ENCODE results near the gene PFDN6. TPM values are rescaled to one million over a fixed set of nuclear protein-coding genes. Genes with fewer than 3 reads are reported as not detected.

The PFDN6 gene
- total and polyA plus RNA-seq, 9 of the 15 experiments (the other 6 are each of a cell fraction or from before 2014, with no cell fraction given): 6.8 to 475 (median 216) TPM

- H3K4me3 ChIP-seq: no peak overlapping the region
- no peaks in the 10 kb centered on the region for H3K27me3 ChIP-seq (ENCODE audit: control insufficient read depth in 2 of 2, insufficient read depth in 2 of 2, low read length in 2 of 2)
- no peak overlapping the region for H3K27ac ChIP-seq (ENCODE audit: extremely low read depth, low read depth, low read length)
- DNase-seq (ENCODE audit: extremely low read depth in 1 of 4, low spot score in 3 of 4) (no peak), ATAC-seq (no peak), FAIRE-seq (no peak)
- H3K9me1 ChIP-seq (ENCODE audit: control insufficient read depth, insufficient read depth, low read length): no peaks in the 10 kb centered on the region
- in situ Hi-C loops (cut with MboI): no loop called here
- H3K4me1 ChIP-seq (replicated peaks in 1 of 2; ENCODE audit: control insufficient read depth in 2 of 2, insufficient read depth in 2 of 2, low read length in 2 of 2): no peaks in the 10 kb centered on the region
- TF ChIP-seq ASH1L (IDR thresholded peaks at IDR 0.05; ENCODE audit: borderline replicate concordance, low read depth, partially characterized antibody): no peak
- no peak for TF ChIP-seq THRB (CRISPR knock-in tag; conservative IDR thresholded peaks at IDR 0.05)
- TF ChIP-seq SRSF1 (IDR thresholded peaks at IDR 0.05; ENCODE audit: low read depth, low read length): no peak
- TF ChIP-seq VEZF1 (CRISPR knock-in tag; IDR thresholded peaks at IDR 0.05): no peak
- no peak for TF ChIP-seq XRCC5 (IDR thresholded peaks at IDR 0.05; ENCODE audit: low read depth, low read length)
- no peak for TF ChIP-seq RNF219 (CRISPR knock-in tag; IDR thresholded peaks at IDR 0.05)
- no peak for TF ChIP-seq RBM17 (IDR thresholded peaks at IDR 0.05; ENCODE audit: borderline replicate concordance, low read depth, low read length)
- TF ChIP-seq CTCF (IDR thresholded peaks at IDR 0.05 in 2 of 3, conservative IDR thresholded peaks at IDR 0.05 in 1 of 3; ENCODE audit: insufficient read depth in 2 of 3, low read depth in 1 of 3, low read length in 3 of 3): no peak
- no peak for TF ChIP-seq PREB (CRISPR knock-in tag; IDR thresholded peaks at IDR 0.05)
- no peak for TF ChIP-seq RBM15 (IDR thresholded peaks at IDR 0.05; ENCODE audit: insufficient read depth, low read length)
- no peak overlapping the region for H3K9ac ChIP-seq (ENCODE audit: insufficient read depth in 1 of 2, low read depth in 2 of 2, low read length in 2 of 2)
- no TSS peak for BruUV-seq (replicated peaks)
- no peaks in the 10 kb centered on the region; the same call in 1 of the 2 replicates for H3K9me3 ChIP-seq (replicated peaks; ENCODE audit: control insufficient read depth, insufficient read depth, low read depth, low read length)
- WGBS (ENCODE audit: insufficient coverage, low coverage, missing lambda C conversion rate): 64% methylated on average over 4 of the region's 4 CpGs
- no peak overlapping the region for H2AFZ ChIP-seq (ENCODE audit: low read depth, low read length)
- H3K79me2 ChIP-seq (ENCODE audit: control insufficient read depth, insufficient read depth, low read length): no peaks in the 10 kb centered on the region
- H4K20me1 ChIP-seq (replicated peaks; ENCODE audit: control insufficient read depth, insufficient read depth, low read length): no peaks in the 10 kb centered on the region
- intact Hi-C loops (cut with micrococcal nuclease): no loop called here
- H3K36me3 ChIP-seq (ENCODE audit: control insufficient read depth, insufficient read depth, low read length): no peaks in the 10 kb centered on the region
- ChIA-PET POLR2A (interaction anchor here (0.7 kb wide), 1 partner anchor 1250 kb away, joined by 3 read pairs; no protein-coding TSS in a partner anchor), CTCF (ENCODE audit: low intra/inter-chr PET ratio) (no interaction called here)
- H3K4me2 ChIP-seq (ENCODE audit: insufficient read depth, low read length): no peak overlapping the region
Observed at GRCh38 chr6:33333666-33334065, 44.3 kb downstream of the PFDN6 start.

All from K562 (cell line).